Keratinocyte (primary cell): ENCODE results near the gene TARM1. TPM values are rescaled to one million over a fixed set of nuclear protein-coding genes. Genes with fewer than 3 reads are reported as not detected.

ENCODE experiments used
- DNase-seq: peaks from one replicate; pipeline ENCODE4 v3.0.0-alpha.2; 2011; ENCODE audit warnings: low read depth, missing footprints, low spot score
- FAIRE-seq: peaks from 2 replicates; lab custom pipeline; 2011; peaks lifted over from hg19 to GRCh38; lab: Jason Lieb, UNC
- H2AFZ ChIP-seq: 2 replicates; pipeline ENCODE4 v1.6.0; 2012; ENCODE audit warnings: low read length, control low read depth, inconsistent platforms; ENCODE audit not compliant: control insufficient read depth
- H3K27ac ChIP-seq: 2 replicates; pipeline ENCODE4 v1.5.1; 2011; ENCODE audit warnings: low read length; ENCODE audit not compliant: control insufficient read depth, insufficient read depth
- H3K27me3 ChIP-seq: 3 replicates; pipeline ENCODE4 v1.6.0; 2011; ENCODE audit warnings: low read length; ENCODE audit not compliant: control insufficient read depth, insufficient read depth; ENCODE audit errors: extremely low read depth
- H3K36me3 ChIP-seq, 2 experiments: 2 replicates in 1 of 2; 3 replicates in 1 of 2; pipeline ENCODE4 v1.5.1; 2011; ENCODE audit warnings: low read length in 2 of 2, mild to moderate bottlenecking in 1 of 2; ENCODE audit not compliant: control insufficient read depth in 2 of 2, insufficient read depth in 2 of 2; ENCODE audit errors: extremely low read depth in 1 of 2
- H3K4me1 ChIP-seq: 3 replicates; pipeline ENCODE4 v1.5.1; 2011; ENCODE audit warnings: low read length; ENCODE audit not compliant: control insufficient read depth, insufficient read depth; ENCODE audit errors: extremely low read depth
- H3K4me2 ChIP-seq: 3 replicates; pipeline ENCODE4 v1.6.0; 2011; ENCODE audit warnings: low read depth, low read length; ENCODE audit not compliant: control insufficient read depth, insufficient read depth; ENCODE audit errors: extremely low read depth
- H3K4me3 ChIP-seq, 3 experiments: fragments of 200-600 bp in 1 of 3; sonication (generic) in 1 of 3; 2 replicates in 2 of 3; 3 replicates in 1 of 3; pipeline ENCODE4 v1.5.1; 2011 to 2016; ENCODE audit warnings: low read length in 3 of 3, mild to moderate bottlenecking in 3 of 3, control low read depth in 2 of 3, inconsistent platforms in 1 of 3, low read depth in 1 of 3, mixed read lengths in 1 of 3, mixed run types in 1 of 3, moderate library complexity in 1 of 3; ENCODE audit not compliant: control insufficient read depth in 2 of 3, insufficient read depth in 2 of 3; ENCODE audit errors: extremely low read depth in 1 of 3
- H3K79me2 ChIP-seq: 2 replicates; pipeline ENCODE4 v1.6.0; 2012; ENCODE audit warnings: low read length; ENCODE audit not compliant: control insufficient read depth, insufficient read depth
- H3K9ac ChIP-seq: 3 replicates; pipeline ENCODE4 v1.6.0; 2011; ENCODE audit warnings: low read length; ENCODE audit not compliant: control insufficient read depth, insufficient read depth; ENCODE audit errors: extremely low read depth
- H3K9me1 ChIP-seq: 3 replicates; pipeline ENCODE4 v1.6.0; 2011; ENCODE audit warnings: low read length; ENCODE audit not compliant: control insufficient read depth, insufficient read depth; ENCODE audit errors: extremely low read depth
- H3K9me3 ChIP-seq: 2 replicates; pipeline ENCODE4 v1.5.1; 2012; ENCODE audit warnings: low read depth, low read length; ENCODE audit not compliant: control insufficient read depth
- H4K20me1 ChIP-seq: 3 replicates; pipeline ENCODE4 v1.6.0; 2011; ENCODE audit warnings: low read length; ENCODE audit not compliant: control insufficient read depth, insufficient read depth; ENCODE audit errors: extremely low read depth
- CTCF ChIP-seq, 3 experiments: IDR thresholded peaks in 1 of 3; conservative IDR thresholded peaks in 1 of 3; optimal IDR thresholded peaks in 1 of 3; 2 replicates in 2 of 3; 3 replicates in 1 of 3; pipeline versions ENCODE3 to v1.5.1; 2011; ENCODE audit warnings: low read length in 3 of 3, mild to moderate bottlenecking in 3 of 3, moderate library complexity in 2 of 3, control low read depth in 1 of 3, inconsistent platforms in 1 of 3; ENCODE audit not compliant: insufficient read depth in 2 of 3; ENCODE audit errors: extremely low read depth in 1 of 3
- EZH2 ChIP-seq: IDR thresholded peaks from one replicate; pipeline ENCODE4 v1.6.1; 2012; ENCODE audit warnings: inconsistent platforms, mild to moderate bottlenecking, low read length, moderate library complexity
- dilution Hi-C: fragments of 300-500 bp; cut with MboI; formaldehyde crosslinking; loops from one replicate; pipeline ENCODE4 v1.7.0; 2020; ENCODE audit warnings: low sequenced_read_pairs; ENCODE audit not compliant: extremely low pct_ligation_motif_present
- polyA plus RNA-seq, 5 experiments: library from polyadenylated mRNA; depleted of rRNA in 3 of 5; stranded (reverse) in 3 of 5; stranded (forward) in 1 of 5; unstranded in 1 of 5; fragments of >200 nt; gene quantifications; 1 replicate in 1 of 5; 2 replicates in 3 of 5; 3 replicates in 1 of 5; pipeline versions ENCODE4 v1.2.1 to v1.2.3, GENCODE V29; 2011 to 2012; ENCODE audit warnings: missing spikeins in 2 of 5, low read depth in 1 of 5, low replicate concordance in 1 of 5

Gene TARM1
- polyA plus RNA-seq, 1 donor (not counting 4 experiments of a cell fraction or from before 2014, with no cell fraction given), result not detected

GRCh38 chr19:54128796-54129616, 47.8 kb upstream of the TARM1 start:
- no peaks in the 10 kb centered on the region for H3K9me3 ChIP-seq
- H3K27me3 ChIP-seq, result no peaks in the 10 kb centered on the region
- H3K27ac ChIP-seq, result no peak overlapping the region
- FAIRE-seq (no peak), DNase-seq (no peak)
- no peak overlapping the region for H2AFZ ChIP-seq
- H3K4me2 ChIP-seq, result no peak overlapping the region
- H3K9me1 ChIP-seq, result no peaks in the 10 kb centered on the region
- H3K36me3 ChIP-seq, result peaks cover 28 to 30% of the 10 kb centered on the region in 2 experiments
- no peaks in the 10 kb centered on the region for H4K20me1 ChIP-seq
- TF ChIP-seq CTCF (optimal IDR thresholded peaks at IDR 0.05 in 1 of 3, IDR thresholded peaks at IDR 0.05 in 1 of 3, conservative IDR thresholded peaks at IDR 0.05 in 1 of 3; ENCODE audit: extremely low read depth in 1 of 3, insufficient read depth in 2 of 3, low read length in 3 of 3) (no peak), EZH2 (no peak)
- H3K4me1 ChIP-seq, result no peaks in the 10 kb centered on the region
- H3K9ac ChIP-seq, result no peak overlapping the region
- H3K4me3 ChIP-seq, result no peak overlapping the region
- H3K79me2 ChIP-seq, result no peaks in the 10 kb centered on the region
- dilution Hi-C loops, result no loop called here

GRCh38 chr19:54128441-54128725, 47.2 kb upstream of the TARM1 start:
- H4K20me1 ChIP-seq, result no peaks in the 10 kb centered on the region
- no peak for DNase-seq
- H3K27ac ChIP-seq, result no peak overlapping the region
- no peaks in the 10 kb centered on the region for H3K79me2 ChIP-seq
- no peak overlapping the region for H2AFZ ChIP-seq
- dilution Hi-C loops, result no loop called here
- no peaks in the 10 kb centered on the region for H3K4me1 ChIP-seq
- H3K4me3 ChIP-seq, result no peak overlapping the region
- H3K36me3 ChIP-seq, result peaks cover 30 to 34% of the 10 kb centered on the region in 2 experiments
- H3K27me3 ChIP-seq, result no peaks in the 10 kb centered on the region
- TF ChIP-seq CTCF (optimal IDR thresholded peaks at IDR 0.05 in 1 of 3, IDR thresholded peaks at IDR 0.05 in 1 of 3, conservative IDR thresholded peaks at IDR 0.05 in 1 of 3; ENCODE audit: extremely low read depth in 1 of 3, insufficient read depth in 2 of 3, low read length in 3 of 3), result no peak
- TF ChIP-seq EZH2, result no peak
- no peak for FAIRE-seq
- no peaks in the 10 kb centered on the region for H3K9me3 ChIP-seq
- no peaks in the 10 kb centered on the region for H3K9me1 ChIP-seq
- H3K9ac ChIP-seq, result no peak overlapping the region
- H3K4me2 ChIP-seq, result no peak overlapping the region
